Measurements from ENCODE around the gene ZNRD2.

Gene ZNRD2

DNA sequence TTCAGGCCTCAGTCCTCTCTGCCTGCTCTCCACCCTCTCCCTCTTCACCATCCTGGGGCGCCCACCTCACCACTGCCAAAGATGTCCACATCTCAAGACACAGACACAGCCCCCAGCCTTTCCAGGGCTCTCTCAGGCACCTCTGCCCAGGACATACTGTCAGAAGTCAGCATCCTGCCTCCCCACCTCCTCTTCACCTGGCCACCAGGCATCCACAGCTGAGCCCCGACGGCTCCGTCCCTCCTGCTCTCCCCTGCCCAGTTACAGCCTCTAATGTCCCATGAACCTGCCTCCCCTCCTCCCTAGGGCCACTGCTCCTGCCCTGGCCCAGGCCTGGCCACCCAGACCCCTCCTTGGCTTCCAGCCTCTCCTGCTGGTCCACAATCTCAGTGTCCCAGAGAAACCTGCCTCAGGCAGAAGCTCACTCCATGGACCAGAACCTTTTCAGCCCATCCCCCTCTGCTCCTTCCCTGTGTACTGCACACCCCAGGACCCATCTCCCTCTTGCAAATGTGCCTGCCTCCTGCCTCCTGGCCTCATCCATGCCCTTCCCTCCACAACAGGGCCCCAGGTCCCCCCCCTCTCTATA, 15.3 kb upstream of the ZNRD2 start:
- Histone ChIP-seq H3F3A (ENCODE audit: insufficient read depth) (no peaks in the 10 kb centered on the region), H3K27me3 (ENCODE audit: low read length) (no peaks in the 10 kb centered on the region), H3K4me2 (ENCODE audit: low read depth, low read length, poor library complexity, severe bottlenecking) (no peak overlapping the region), H3K36me3 (ENCODE audit: low read length) (no peaks in the 10 kb centered on the region), H3K9me3 (ENCODE audit: insufficient read depth, low read length) (no peaks in the 10 kb centered on the region), H4K20me1 (ENCODE audit: low read depth, low read length) (no peaks in the 10 kb centered on the region), H3K27ac (ENCODE audit: low read depth, low read length) (no peak overlapping the region), H2AFZ (ENCODE audit: low read depth, low read length, severe bottlenecking) (no peak overlapping the region), H3K9ac (ENCODE audit: low read length) (no peak overlapping the region), H3K4me3 (ENCODE audit: insufficient read depth, low read length, poor library complexity, severe bottlenecking) (no peak overlapping the region), H3K9me2 (replicated peaks; ENCODE audit: insufficient read depth, low read length) (no peaks in the 10 kb centered on the region), H3K79me2 (ENCODE audit: insufficient read depth, low read length) (no peaks in the 10 kb centered on the region)
- no peak for TF ChIP-seq EZH2phosphoT487 (conservative IDR thresholded peaks at IDR 0.05; ENCODE audit: low read length)
- TF ChIP-seq, protein P1, sequence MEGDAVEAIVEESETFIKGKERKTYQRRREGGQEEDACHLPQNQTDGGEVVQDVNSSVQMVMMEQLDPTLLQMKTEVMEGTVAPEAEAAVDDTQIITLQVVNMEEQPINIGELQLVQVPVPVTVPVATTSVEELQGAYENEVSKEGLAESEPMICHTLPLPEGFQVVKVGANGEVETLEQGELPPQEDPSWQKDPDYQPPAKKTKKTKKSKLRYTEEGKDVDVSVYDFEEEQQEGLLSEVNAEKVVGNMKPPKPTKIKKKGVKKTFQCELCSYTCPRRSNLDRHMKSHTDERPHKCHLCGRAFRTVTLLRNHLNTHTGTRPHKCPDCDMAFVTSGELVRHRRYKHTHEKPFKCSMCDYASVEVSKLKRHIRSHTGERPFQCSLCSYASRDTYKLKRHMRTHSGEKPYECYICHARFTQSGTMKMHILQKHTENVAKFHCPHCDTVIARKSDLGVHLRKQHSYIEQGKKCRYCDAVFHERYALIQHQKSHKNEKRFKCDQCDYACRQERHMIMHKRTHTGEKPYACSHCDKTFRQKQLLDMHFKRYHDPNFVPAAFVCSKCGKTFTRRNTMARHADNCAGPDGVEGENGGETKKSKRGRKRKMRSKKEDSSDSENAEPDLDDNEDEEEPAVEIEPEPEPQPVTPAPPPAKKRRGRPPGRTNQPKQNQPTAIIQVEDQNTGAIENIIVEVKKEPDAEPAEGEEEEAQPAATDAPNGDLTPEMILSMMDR (IDR thresholded peaks at IDR 0.05; ENCODE audit: insufficient read depth, low read length, poor library complexity, severe bottlenecking), result no peak

DNA sequence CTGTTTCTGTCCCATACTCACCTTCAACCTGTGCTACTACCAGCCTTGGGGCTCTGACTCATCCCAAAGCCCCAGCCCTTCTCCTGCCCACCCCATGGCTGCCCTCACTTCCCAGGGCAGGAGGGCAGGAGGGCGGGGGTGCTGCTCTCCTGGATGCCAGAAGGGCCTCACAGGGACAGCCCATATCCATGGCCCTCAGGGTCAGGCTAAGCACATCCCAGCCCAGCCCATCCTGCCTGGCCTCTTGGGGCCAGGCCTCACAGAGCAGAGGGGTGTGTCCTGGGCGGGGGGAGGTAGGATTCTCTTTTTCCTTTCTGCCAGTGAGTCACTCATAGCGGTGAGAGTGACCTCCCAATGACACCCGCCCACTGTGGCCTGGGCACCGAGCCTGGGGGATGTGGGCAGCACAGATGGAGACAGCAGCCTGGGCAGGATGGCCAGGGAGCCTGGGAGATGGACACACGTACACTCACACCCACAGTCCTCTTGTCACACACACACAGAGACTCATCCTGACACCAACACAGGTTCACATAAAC, 14.5 kb upstream of the ZNRD2 start:
- Histone ChIP-seq H3K4me3 (ENCODE audit: insufficient read depth, low read length, poor library complexity, severe bottlenecking) (no peak overlapping the region), H2AFZ (ENCODE audit: low read depth, low read length, severe bottlenecking) (no peak overlapping the region), H4K20me1 (ENCODE audit: low read depth, low read length) (no peaks in the 10 kb centered on the region), H3K9me2 (replicated peaks; ENCODE audit: insufficient read depth, low read length) (no peaks in the 10 kb centered on the region), H3K9ac (ENCODE audit: low read length) (no peak overlapping the region), H3K4me2 (ENCODE audit: low read depth, low read length, poor library complexity, severe bottlenecking) (no peak overlapping the region), H3F3A (ENCODE audit: insufficient read depth) (no peaks in the 10 kb centered on the region), H3K9me3 (ENCODE audit: insufficient read depth, low read length) (no peaks in the 10 kb centered on the region), H3K27me3 (ENCODE audit: low read length) (no peaks in the 10 kb centered on the region), H3K79me2 (ENCODE audit: insufficient read depth, low read length) (no peaks in the 10 kb centered on the region), H3K36me3 (ENCODE audit: low read length) (no peaks in the 10 kb centered on the region), H3K27ac (ENCODE audit: low read depth, low read length) (no peak overlapping the region)
- TF ChIP-seq, protein P1 (IDR thresholded peaks at IDR 0.05; ENCODE audit: insufficient read depth, low read length, poor library complexity, severe bottlenecking), result no peak
- TF ChIP-seq EZH2phosphoT487 (conservative IDR thresholded peaks at IDR 0.05; ENCODE audit: low read length), result no peak

DNA sequence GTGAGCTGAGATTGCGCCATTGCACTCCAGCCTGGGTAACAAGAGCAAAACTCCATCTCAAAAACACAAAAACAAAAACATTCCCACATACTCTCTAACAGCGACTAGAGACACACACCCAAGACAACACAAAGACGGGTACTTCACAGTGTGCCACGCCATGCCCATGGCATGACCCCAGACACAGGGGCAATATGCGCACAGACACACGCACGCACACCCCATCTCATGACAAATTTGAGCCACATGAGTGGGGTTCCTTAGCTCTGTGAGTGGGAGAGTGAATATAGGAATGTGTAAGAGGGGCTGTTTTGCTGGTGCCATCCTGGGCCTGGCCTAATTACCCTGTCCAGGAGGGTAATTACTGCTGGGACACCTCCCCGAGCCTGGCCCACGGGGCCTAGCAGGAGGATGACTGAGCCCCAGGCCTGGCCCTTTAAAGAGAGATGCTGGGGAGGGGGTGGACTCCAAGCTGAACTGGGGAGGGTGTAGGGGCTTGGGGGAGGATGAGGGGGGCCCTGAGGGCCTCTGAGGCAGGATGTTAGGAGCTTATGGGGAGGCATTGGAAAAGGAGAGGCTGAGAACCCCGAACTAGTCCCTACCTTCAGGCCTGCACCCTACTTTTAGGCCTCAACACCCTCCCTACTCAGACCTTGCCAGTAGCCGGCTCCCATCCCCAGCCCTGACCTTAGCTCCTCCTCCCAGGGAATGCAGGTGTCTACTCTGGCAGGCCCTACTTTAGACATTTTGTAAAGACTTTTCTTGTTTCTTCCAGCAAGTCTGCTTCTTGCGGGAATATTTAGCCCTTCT, 13.6 kb upstream of the ZNRD2 start:
- Histone ChIP-seq H3K27me3 (ENCODE audit: low read length) (no peaks in the 10 kb centered on the region), H3K27ac (ENCODE audit: low read depth, low read length) (no peak overlapping the region), H2AFZ (ENCODE audit: low read depth, low read length, severe bottlenecking) (no peak overlapping the region), H3K4me3 (ENCODE audit: insufficient read depth, low read length, poor library complexity, severe bottlenecking) (no peak overlapping the region), H4K20me1 (ENCODE audit: low read depth, low read length) (no peaks in the 10 kb centered on the region), H3K79me2 (ENCODE audit: insufficient read depth, low read length) (no peaks in the 10 kb centered on the region), H3K36me3 (ENCODE audit: low read length) (no peaks in the 10 kb centered on the region), H3K9me2 (replicated peaks; ENCODE audit: insufficient read depth, low read length) (no peaks in the 10 kb centered on the region), H3K4me2 (ENCODE audit: low read depth, low read length, poor library complexity, severe bottlenecking) (no peak overlapping the region), H3K9me3 (ENCODE audit: insufficient read depth, low read length) (no peaks in the 10 kb centered on the region), H3F3A (ENCODE audit: insufficient read depth) (no peaks in the 10 kb centered on the region), H3K9ac (ENCODE audit: low read length) (no peak overlapping the region)
- no peak for TF ChIP-seq EZH2phosphoT487 (conservative IDR thresholded peaks at IDR 0.05; ENCODE audit: low read length)
- TF ChIP-seq, protein P1 (IDR thresholded peaks at IDR 0.05; ENCODE audit: insufficient read depth, low read length, poor library complexity, severe bottlenecking), result no peak
